NCI-H2227 (cell line): ENCODE results near the gene TUG1.

Experiments used
- DNase-seq: peaks from one replicate; lab custom pipeline; 2025; ENCODE audit not compliant: unreplicated experiment; lab: John Stamatoyannopoulos, UW

Gene TUG1

GRCh38 chr22:30996462-30996861, 27.4 kb downstream of the TUG1 start:
- no peak for DNase-seq

DNA sequence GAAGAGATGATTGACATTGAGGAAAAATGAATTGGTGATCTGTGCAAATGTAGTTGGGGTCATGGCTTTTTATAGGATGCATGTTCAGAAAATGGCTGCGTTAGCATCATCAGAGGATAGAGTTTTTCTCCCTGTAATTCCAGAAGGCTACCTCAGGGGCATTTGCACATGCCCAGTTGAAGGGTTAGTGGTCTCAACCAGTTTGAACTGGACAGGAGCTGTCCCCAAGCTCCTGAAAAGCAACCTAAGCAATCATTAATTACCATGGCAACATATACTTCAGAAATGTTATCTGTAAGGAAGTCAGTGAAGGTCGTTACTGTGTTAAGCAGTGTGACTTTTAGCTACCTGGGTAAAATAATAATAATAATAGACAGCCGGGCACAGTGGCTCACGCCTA, 29.3 kb downstream of the TUG1 start:
- DNase-seq, result peak; percentile 11

GRCh38 chr22:31001124-31001770, 32.2 kb downstream of the TUG1 start:
- DNase-seq, result no peak

GRCh38 chr22:31005535-31005934, 36.5 kb downstream of the TUG1 start:
- no peak for DNase-seq

DNA sequence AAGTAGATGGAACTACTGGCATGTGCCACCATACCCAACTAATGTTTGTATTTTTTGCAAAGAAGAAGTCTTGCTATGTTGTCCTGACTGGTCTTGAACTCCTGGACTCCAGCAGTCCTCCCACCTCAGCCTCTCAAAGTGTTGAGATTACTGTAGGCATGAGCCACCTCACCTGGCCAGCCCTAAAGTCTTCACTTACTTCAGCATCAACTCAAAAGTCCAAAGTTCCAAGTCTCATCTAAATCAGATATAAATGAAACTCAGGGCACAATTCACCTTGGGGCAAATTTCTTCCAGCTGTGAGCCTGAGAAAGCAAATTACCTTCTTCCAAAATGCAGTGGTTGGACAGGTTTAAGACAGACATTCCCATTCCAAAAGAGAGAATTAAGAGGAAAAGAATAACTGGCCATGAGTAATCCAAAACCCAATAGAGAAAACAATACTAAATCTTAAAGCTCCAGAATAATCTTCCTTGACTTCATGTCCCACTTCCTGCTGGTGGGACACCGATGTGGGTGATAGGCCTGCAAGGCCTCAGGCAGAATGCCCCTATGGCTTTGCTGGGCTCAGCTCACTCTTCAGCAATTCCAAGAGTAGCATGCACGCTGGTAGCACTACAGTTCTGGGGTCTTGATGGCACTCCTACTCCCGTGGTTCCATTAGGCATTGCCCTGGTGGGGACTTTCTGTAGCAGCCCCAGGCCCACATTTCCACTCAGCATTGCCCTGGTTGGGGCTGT, 50.3 kb downstream of the TUG1 start:
- no peak for DNase-seq

- DNase-seq, result no peak
Observed at GRCh38 chr22:31020334-31020733, 51.3 kb downstream of the TUG1 start.

DNA sequence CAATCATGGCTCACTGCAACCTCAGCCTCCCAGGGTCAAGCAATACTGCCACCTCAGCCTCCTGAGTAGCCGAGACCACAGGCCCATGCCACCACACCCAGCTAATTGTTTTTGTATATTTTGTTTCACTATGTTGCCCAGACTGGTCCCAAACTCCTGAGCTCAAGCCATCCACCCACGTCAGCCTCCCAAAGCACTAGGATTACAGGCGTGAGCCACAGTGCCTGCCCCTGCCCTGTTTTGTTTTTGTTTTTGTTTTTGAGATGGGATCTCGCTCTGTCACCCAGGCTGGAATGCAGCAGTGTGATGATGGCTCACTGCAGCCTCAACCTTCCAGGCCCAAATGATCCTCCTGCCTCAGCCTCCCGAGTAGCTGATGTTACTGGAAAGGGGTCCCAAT, 53.5 kb downstream of the TUG1 start:
- no peak for DNase-seq
